Uterus (tissue), 4 donors: ENCODE data around the gene NME4. TPM values are rescaled to one million over a fixed set of nuclear protein-coding genes. Genes with fewer than 3 reads are reported as not detected.

Source experiments
- DNase-seq, 2 donors: peaks; one replicate each; pipeline ENCODE4 v3.0.0-alpha.2; 2019 to 2020
- H3K27ac ChIP-seq, 2 donors: fragments of 200-600 bp; sonication (generic); 1 replicate in 1 of 2; 2 replicates in 1 of 2; pipeline ENCODE4 v1.5.1; 2016 to 2018
- H3K27me3 ChIP-seq, 2 donors: fragments of 200-600 bp; sonication (generic); one replicate each; pipeline ENCODE4 v1.5.1; 2018 to 2019; ENCODE audit warnings: control low read depth in 1 of 2
- H3K36me3 ChIP-seq, 2 donors: fragments of 200-600 bp; sonication (generic); one replicate each; pipeline ENCODE4 v1.5.1; 2019; ENCODE audit warnings: control low read depth in 1 of 2
- H3K4me1 ChIP-seq, 2 donors: fragments of 200-600 bp; sonication (generic); one replicate each; pipeline ENCODE4 v1.5.1; 2018 to 2019; ENCODE audit warnings: control low read depth in 1 of 2
- H3K4me3 ChIP-seq, 2 donors: fragments of 200-600 bp; sonication (generic); 1 replicate in 1 of 2; 2 replicates in 1 of 2; pipeline ENCODE4 v1.5.1; 2018 to 2019; ENCODE audit warnings: mild to moderate bottlenecking in 1 of 2
- H3K9me3 ChIP-seq, 2 donors: fragments of 200-600 bp; sonication (generic); one replicate each; pipeline ENCODE4 v1.5.1; 2019; ENCODE audit warnings: control low read depth in 1 of 2
- CTCF ChIP-seq, 4 experiments: fragments of 200-600 bp in 2 of 4; fragments of 450-650 bp in 2 of 4; sonication (generic) in 2 of 4; IDR thresholded peaks; one replicate each; pipeline ENCODE4 v1.5.1; 2016 to 2019; ENCODE audit warnings: antibody characterized with exemption in 4 of 4, mild to moderate bottlenecking in 2 of 4, moderate library complexity in 1 of 4
- POLR2A ChIP-seq, 2 donors: fragments of 450-650 bp; IDR thresholded peaks; one replicate each; pipeline ENCODE4 v1.6.1; 2016; ENCODE audit warnings: antibody characterized with exemption in 2 of 2, mild to moderate bottlenecking in 1 of 2, moderate library complexity in 1 of 2
- intact Hi-C: fragments of 100-400 bp; cut with DNase I; formaldehyde crosslinking; loops from one replicate; pipeline ENCODE4 v1.15.1; 2023; ENCODE audit warnings: low total_unique reads
- total RNA-seq, 4 donors: library from RNA; depleted of rRNA in 3 of 4; stranded (reverse); fragments of >200 nt in 3 of 4; gene quantifications; one replicate each; pipeline versions ENCODE4 v1.1.0 to v1.2.4, GENCODE V29; 2014 to 2023
- donor health status: DM: yes; HTN: yes; CAD: no.

The NME4 gene
- total RNA-seq, 4 donors from 2014 or later: 37.3 to 77.6 (median 62.2) TPM

- TF ChIP-seq POLR2A (IDR thresholded peaks at IDR 0.05): no peak
- no peaks in the 10 kb centered on the region for H3K27me3 ChIP-seq
- no peaks in the 10 kb centered on the region for H3K36me3 ChIP-seq
- intact Hi-C loops: no loop called here
- H3K27ac ChIP-seq: peak overlapping the region; percentile 91
- H3K9me3 ChIP-seq: no peaks in the 10 kb centered on the region
- peaks cover 4 to 9% of the 10 kb centered on the region in 2 donors for H3K4me1 ChIP-seq
- DNase-seq: peak; percentile 44 to 65
- H3K4me3 ChIP-seq: peak overlapping the region; percentile 53 to 54
Observed at GRCh38 chr16:424623-425081, 27.7 kb downstream of the NME4 start.

GRCh38 chr16:425082-425718 lies 28.2 kb downstream of the NME4 start, which contains the start of gene RAB11FIP3:
TSS of gene RAB11FIP3 (plus strand) at chr16:425649. CDS start at chr16:426007, 358 bp downstream.
- peaks cover 4 to 9% of the 10 kb centered on the region in 2 donors for H3K4me1 ChIP-seq
- TF ChIP-seq CTCF (IDR thresholded peaks at IDR 0.05) (peak in 2 of 4 experiments; percentile 14 to 32), POLR2A (IDR thresholded peaks at IDR 0.05) (peak; percentile 80 to 89)
- peak within 1 kb of the TSS; percentile 53 to 54 for H3K4me3 ChIP-seq
- H3K27me3 ChIP-seq: no peaks in the 10 kb centered on the region
- intact Hi-C loops: no loop called here
- H3K27ac ChIP-seq: peak within 1 kb of the TSS; percentile 91
- no peaks in the 10 kb centered on the region for H3K9me3 ChIP-seq
- peak; percentile 81 to 84 for DNase-seq
- no peaks in the 10 kb centered on the region for H3K36me3 ChIP-seq

GRCh38 chr16:425740-426114 lies 28.7 kb downstream of the NME4 start:
- no peak for DNase-seq
- Histone ChIP-seq H3K36me3 (no peaks in the 10 kb centered on the region), H3K27me3 (no peaks in the 10 kb centered on the region), H3K4me3 (peak overlapping the region; percentile 53 to 54), H3K9me3 (no peaks in the 10 kb centered on the region), H3K27ac (peak overlapping the region; percentile 91), H3K4me1 (peaks cover 4 to 9% of the 10 kb centered on the region in 2 donors)
- intact Hi-C loops: no loop called here
- TF ChIP-seq CTCF (IDR thresholded peaks at IDR 0.05) (no peak), POLR2A (IDR thresholded peaks at IDR 0.05) (no peak)

- Histone ChIP-seq H3K4me1 (peaks cover 4 to 9% of the 10 kb centered on the region in 2 donors), H3K9me3 (no peaks in the 10 kb centered on the region), H3K27ac (peak overlapping the region in 1 of 2 donors; percentile 91), H3K4me3 (peak overlapping the region; percentile 53 to 54), H3K36me3 (no peaks in the 10 kb centered on the region), H3K27me3 (no peaks in the 10 kb centered on the region)
- DNase-seq: no peak
- intact Hi-C loops: no loop called here
- TF ChIP-seq POLR2A (IDR thresholded peaks at IDR 0.05): no peak
- TF ChIP-seq CTCF (IDR thresholded peaks at IDR 0.05): no peak
Observed at GRCh38 chr16:426115-426905, 29.3 kb downstream of the NME4 start.

- Histone ChIP-seq H3K9me3 (no peaks in the 10 kb centered on the region), H3K4me1 (peaks cover 4 to 9% of the 10 kb centered on the region in 2 donors), H3K36me3 (no peaks in the 10 kb centered on the region), H3K27me3 (no peaks in the 10 kb centered on the region), H3K4me3 (peak overlapping the region; percentile 53 to 54), H3K27ac (no peak overlapping the region)
- intact Hi-C loops: no loop called here
- TF ChIP-seq CTCF (IDR thresholded peaks at IDR 0.05) (no peak), POLR2A (IDR thresholded peaks at IDR 0.05) (no peak)
- DNase-seq: no peak
Observed at GRCh38 chr16:426906-427249, 29.9 kb downstream of the NME4 start.
